Ascending aorta (tissue), 2 donors: ENCODE data around the gene GRIN1. TPM values are rescaled to one million over a fixed set of nuclear protein-coding genes. Genes with fewer than 3 reads are reported as not detected.

Experiments used
- DNase-seq, 2 donors: peaks; one replicate each; pipeline ENCODE4 v3.0.0-alpha.2; 2019; ENCODE audit warnings: low spot score in 2 of 2
- H3K27ac ChIP-seq, 2 donors: fragments of 200-600 bp; sonication (generic); one replicate each; pipeline ENCODE4 v1.5.1; 2016 to 2017; ENCODE audit warnings: mild to moderate bottlenecking in 1 of 2
- H3K27me3 ChIP-seq: fragments of 200-600 bp; sonication (generic); one replicate; pipeline ENCODE4 v1.5.1; 2017
- H3K36me3 ChIP-seq, 2 donors: fragments of 200-600 bp; sonication (generic); one replicate each; pipeline ENCODE4 v1.5.1; 2016
- H3K4me1 ChIP-seq, 2 donors: fragments of 200-600 bp; sonication (generic); one replicate each; pipeline ENCODE4 v1.5.1; 2016 to 2017; ENCODE audit warnings: mild to moderate bottlenecking in 1 of 2
- H3K4me3 ChIP-seq, 2 donors: fragments of 200-600 bp; sonication (generic); one replicate each; pipeline ENCODE4 v1.5.1; 2016 to 2017; ENCODE audit warnings: mild to moderate bottlenecking in 1 of 2
- H3K9me3 ChIP-seq, 2 donors: fragments of 200-600 bp; sonication (generic); one replicate each; pipeline ENCODE4 v1.5.1; 2016
- CTCF ChIP-seq, 3 experiments: fragments of 200-600 bp in 2 of 3; fragments of 450-650 bp in 1 of 3; sonication (generic) in 2 of 3; IDR thresholded peaks; one replicate each; pipeline ENCODE4 v1.5.1; 2016 to 2019; ENCODE audit warnings: antibody characterized with exemption in 3 of 3, mild to moderate bottlenecking in 1 of 3, moderate library complexity in 1 of 3
- intact Hi-C: fragments of 100-400 bp; cut with DNase I; formaldehyde crosslinking; loops from one replicate; pipeline ENCODE4 v1.15.1; 2023
- total RNA-seq: library from RNA; depleted of rRNA; stranded (reverse); fragments of >200 nt; gene quantifications from one replicate; pipeline ENCODE4 v1.1.0, GENCODE V29; 2016

GRIN1 gene
- total RNA-seq, 1 donor from 2014 or later: not detected

GRCh38 chr9:137158625-137159024 is 19.7 kb downstream of the GRIN1 start:
- H3K36me3 ChIP-seq: no peaks in the 10 kb centered on the region
- no peak overlapping the region for H3K27ac ChIP-seq
- DNase-seq: no peak
- intact Hi-C loops: no loop called here
- no peaks in the 10 kb centered on the region for H3K9me3 ChIP-seq
- no peak overlapping the region for H3K4me3 ChIP-seq
- TF ChIP-seq CTCF (IDR thresholded peaks at IDR 0.05): no peak
- peaks cover 10 to 17% of the 10 kb centered on the region in 2 donors for H3K4me1 ChIP-seq
- peaks cover 44% of the 10 kb centered on the region for H3K27me3 ChIP-seq

DNA sequence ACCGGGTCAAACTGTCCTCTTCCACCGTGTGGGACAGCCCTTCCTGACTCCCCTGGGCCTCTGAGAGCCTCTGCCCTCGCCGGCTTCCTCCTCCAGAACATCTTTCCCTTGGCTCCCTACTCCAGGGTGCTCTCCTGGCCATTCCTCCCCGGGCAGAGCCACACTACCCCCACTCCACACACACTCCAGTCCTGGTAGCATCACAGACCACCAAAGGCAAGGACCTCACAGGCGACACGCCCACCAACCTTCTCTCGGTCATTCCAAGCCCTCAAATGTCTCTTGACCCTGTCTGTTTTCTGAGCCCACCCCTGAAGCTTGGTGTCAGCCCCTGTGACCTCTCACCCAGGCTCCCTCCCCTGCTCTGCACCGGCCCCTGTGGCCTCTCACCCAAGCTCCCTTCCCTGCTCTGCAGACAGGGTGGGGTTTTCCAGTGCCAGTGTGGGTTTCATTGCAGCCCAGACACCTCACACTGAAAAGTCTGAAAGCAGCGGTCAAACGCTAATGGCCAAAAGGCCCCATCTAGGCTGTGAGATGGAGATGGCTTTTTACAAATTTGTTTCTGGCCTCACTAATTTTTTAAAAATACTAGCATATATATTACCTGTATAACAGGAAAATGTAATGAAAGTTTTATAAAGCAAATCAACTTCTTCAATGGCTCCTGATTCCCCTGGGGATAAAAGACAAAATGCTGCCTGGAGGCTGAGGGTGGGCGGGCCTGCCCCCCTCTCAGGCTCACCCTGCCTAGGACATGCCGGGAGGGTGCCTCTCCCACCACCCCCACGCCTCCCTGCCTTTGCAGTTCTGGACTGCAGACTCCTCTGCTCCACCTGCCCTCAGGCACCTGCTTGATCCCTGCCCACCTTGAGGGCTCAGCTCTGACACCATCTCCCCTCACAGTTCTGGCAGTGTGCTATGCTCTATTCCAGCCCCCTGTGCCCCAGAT is 20.4 kb downstream of the GRIN1 start:
- intact Hi-C loops: no loop called here
- H3K27me3 ChIP-seq: peaks cover 49% of the 10 kb centered on the region
- DNase-seq: no peak

GRCh38 chr9:137160054-137160425 is 21.1 kb downstream of the GRIN1 start:
- intact Hi-C loops: no loop called here
- Histone ChIP-seq H3K4me1 (peaks cover 10 to 17% of the 10 kb centered on the region in 2 donors), H3K36me3 (no peaks in the 10 kb centered on the region), H3K9me3 (no peaks in the 10 kb centered on the region), H3K4me3 (no peak overlapping the region), H3K27me3 (peaks cover 49% of the 10 kb centered on the region), H3K27ac (no peak overlapping the region)
- no peak for TF ChIP-seq CTCF (IDR thresholded peaks at IDR 0.05)
- DNase-seq: no peak

More for the DNA sequence above, 20.4 kb downstream of the GRIN1 start:
- no peak for TF ChIP-seq CTCF (IDR thresholded peaks at IDR 0.05)
- Histone ChIP-seq H3K9me3 (no peaks in the 10 kb centered on the region), H3K36me3 (no peaks in the 10 kb centered on the region), H3K4me3 (no peak overlapping the region), H3K4me1 (peaks cover 10 to 17% of the 10 kb centered on the region in 2 donors), H3K27ac (no peak overlapping the region)

DNA sequence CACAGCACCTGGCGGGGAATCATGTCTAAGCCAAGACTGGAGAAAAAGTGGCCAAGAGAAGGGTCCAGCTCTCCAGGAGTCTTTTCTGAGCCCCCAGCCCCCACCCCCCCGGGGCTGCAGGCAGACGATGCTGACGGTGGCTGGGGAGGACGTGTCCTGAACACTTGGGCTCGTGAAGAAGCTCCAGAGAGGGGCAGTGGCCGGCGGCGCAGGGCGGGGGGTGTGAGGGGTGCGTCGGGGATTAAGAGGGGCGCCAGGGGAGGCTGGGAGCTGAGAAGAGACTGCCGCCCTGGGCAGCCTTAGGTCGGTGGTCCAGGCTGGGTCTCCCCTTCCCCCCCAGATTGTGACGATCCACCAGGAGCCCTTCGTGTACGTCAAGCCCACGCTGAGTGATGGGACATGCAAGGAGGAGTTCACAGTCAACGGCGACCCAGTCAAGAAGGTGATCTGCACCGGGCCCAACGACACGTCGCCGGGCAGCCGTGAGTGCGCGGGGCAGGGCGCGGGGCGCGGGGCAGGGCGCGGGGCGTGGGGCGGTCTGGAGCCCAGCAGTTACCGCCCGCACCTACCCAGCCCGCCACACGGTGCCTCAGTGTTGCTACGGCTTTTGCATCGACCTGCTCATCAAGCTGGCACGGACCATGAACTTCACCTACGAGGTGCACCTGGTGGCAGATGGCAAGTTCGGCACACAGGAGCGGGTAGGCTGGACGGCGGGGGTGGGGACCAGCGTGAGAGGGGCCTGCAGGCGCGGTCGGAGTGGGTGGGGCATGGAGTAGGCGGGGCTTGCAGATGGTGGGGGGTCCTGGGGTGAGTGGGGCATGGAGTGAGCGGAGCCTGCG is 22.0 kb downstream of the GRIN1 start:
- no peaks in the 10 kb centered on the region for H3K36me3 ChIP-seq
- TF ChIP-seq CTCF (IDR thresholded peaks at IDR 0.05): no peak
- no peak overlapping the region for H3K27ac ChIP-seq
- no peak for DNase-seq
- no peak overlapping the region for H3K4me3 ChIP-seq
- peaks cover 55% of the 10 kb centered on the region for H3K27me3 ChIP-seq
- intact Hi-C loops: no loop called here
- no peaks in the 10 kb centered on the region for H3K9me3 ChIP-seq
- H3K4me1 ChIP-seq: peaks cover 10 to 17% of the 10 kb centered on the region in 2 donors

GRCh38 chr9:137161558-137162486 is 22.9 kb downstream of the GRIN1 start:
- no peak for TF ChIP-seq CTCF (IDR thresholded peaks at IDR 0.05)
- H3K27me3 ChIP-seq: peaks cover 63% of the 10 kb centered on the region

More at GRCh38 chr9:137161558-137162486, 22.9 kb downstream of the GRIN1 start:
- H3K9me3 ChIP-seq: no peaks in the 10 kb centered on the region
- peaks cover 10 to 13% of the 10 kb centered on the region in 2 donors for H3K4me1 ChIP-seq
- H3K36me3 ChIP-seq: no peaks in the 10 kb centered on the region
- H3K4me3 ChIP-seq: no peak overlapping the region
- H3K27ac ChIP-seq: no peak overlapping the region
- intact Hi-C loops: no loop called here
- no peak for DNase-seq
